HG02798 (cell line): ENCODE data around the gene LRRK2.
A peak's percentile ranks its signal among the peaks of the same experiment; 100 is the strongest.
"Not testable (repeated sequence)": the region's sequence is repeated elsewhere in the genome, so short reads cannot be mapped to it uniquely, and the experiment has no call there.

Source experiments
- ATAC-seq: cut with Tn5 transposase; IDR thresholded peaks from one replicate; pipeline ENCODE4 v1.9.1; 2021; ENCODE audit warnings: mild to moderate bottlenecking; ENCODE audit not compliant: unreplicated experiment, poor library complexity

Gene LRRK2

DNA sequence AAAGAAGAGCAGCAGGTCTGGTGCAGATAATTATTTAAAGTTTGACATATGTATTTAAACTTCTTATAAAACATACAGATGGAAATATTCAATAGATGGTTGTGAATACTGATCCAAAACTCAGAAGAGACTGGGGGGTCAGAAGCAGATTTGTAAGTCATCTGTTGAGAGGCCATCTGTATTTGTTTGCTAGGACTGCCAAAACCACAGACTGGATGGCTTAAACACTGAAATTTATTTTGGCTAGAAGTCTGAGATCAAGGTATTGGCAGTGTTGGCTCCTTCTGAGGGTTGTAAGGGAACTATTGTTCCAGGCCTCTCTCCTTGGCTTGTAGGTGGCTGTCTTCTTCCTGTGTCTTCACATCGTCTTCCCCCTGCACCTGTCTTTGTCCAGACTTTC lies 153.9 kb downstream of the LRRK2 start:
- no peak for ATAC-seq

DNA sequence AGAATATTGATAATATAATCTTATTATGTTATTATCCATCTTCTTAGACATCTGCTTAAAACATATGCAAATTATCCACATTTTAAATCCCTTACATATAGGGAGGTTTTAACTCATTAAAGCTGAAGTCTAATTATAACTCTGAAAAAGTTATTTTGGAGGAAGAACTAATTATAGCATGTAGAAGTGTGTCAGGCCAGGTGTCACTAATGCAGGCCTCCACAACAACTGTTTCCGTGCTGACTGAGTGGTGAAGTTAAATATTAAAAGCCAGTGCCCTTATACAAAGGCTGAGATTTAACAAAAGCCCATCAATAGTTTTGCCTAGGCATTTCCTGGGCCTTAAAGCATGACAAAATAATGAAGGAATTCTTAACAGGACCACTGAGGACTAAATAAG lies 157.4 kb downstream of the LRRK2 start:
- ATAC-seq, result peak; percentile 57

DNA sequence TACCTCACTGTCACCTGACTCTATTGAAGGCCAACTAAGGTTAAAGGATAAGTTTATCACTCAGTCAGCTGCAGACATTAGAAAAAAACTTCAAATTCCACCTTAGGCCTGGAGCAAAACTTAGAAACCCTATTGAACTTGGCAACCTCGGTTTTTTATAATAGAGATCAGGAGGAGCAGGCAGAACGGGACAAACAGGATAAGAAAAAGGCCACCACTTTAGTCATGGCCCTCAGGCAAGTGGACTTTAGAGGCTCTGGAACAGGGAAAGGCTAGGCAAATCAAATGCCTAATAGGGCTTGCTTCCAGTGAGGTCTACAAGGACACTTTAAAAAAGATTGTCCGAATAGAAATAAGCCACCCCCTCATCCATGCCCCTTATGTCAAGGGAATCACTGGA lies 162.5 kb downstream of the LRRK2 start:
- ATAC-seq, result not testable (repeated sequence)

DNA sequence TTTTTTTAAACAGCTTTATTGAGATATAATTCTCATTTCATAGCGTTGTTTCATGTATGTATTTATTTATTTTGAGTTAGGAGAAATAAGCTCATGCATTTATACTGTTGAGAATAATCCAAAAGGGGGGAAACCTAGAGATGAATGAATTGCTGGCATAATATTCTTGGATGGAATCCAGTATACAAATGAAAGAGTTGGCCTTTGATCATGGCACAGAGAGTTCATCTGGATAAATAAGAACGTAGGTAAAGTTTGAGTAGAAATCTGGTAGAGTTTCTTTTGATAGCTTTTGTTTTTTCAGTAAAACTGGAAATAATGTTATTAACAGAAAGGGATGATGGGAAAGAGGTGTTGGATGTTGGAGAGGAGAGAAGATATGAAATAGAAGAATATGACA lies 166.2 kb downstream of the LRRK2 start:
- no peak for ATAC-seq

DNA sequence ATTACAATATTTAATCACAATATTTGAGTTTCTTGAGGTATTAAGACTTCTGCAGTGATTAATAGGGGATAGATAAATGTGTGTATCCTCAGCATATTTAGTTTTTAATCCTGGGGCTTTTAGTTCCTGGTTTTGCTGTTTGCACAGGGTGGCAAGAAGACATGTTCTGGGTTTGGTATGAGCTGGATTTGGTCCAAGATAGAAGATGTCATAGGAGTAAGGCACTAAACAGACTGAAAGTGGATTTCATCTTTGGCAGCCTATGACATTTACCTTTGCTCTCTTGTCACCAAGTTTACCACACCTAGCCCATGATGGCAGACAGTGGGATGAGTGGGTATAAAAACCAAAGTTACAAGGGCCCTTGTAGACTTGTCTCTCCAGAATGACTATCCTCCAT lies 168.2 kb downstream of the LRRK2 start:
- no peak for ATAC-seq

DNA sequence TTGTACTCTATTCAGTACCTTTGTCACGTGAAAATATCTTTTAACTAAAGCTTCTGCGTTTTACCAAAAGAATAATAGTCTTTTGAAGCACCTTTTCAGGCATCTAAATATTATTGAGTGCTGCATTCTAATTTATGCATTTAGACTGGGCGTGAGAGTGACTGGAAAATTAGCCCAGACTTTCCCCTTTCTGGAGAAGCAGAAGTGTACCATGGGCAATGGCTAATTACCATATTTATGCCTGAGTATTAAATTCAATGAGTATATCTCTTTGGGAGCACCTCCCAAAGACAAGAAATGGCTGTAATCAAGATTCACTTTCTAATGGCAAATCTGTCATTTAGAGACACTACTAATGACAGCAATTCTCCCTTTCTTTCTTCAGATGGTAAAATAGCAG lies 174.9 kb downstream of the LRRK2 start:
- no peak for ATAC-seq

DNA sequence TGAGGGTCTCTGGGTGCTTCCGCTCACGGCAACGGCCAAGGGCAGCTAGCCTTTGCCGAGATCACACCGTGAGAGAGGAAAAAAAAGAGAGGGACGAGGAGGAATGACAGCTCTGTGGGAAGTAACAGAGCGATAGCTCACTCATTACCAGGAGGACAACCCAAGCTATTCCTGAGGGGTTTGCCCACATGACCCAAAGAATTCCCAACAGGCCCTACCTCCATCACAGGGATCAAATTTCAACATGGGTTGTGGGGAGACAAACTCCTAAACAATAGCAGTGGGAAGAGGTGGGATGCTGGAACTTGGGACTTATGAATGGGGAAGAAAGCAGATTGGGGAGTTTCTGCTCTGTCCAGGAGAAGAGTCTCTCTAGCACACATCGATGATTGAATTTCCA lies 180.6 kb downstream of the LRRK2 start:
- no peak for ATAC-seq
